HG03575 (cell line): ENCODE data around the gene XCR1.
"Not testable (repeated sequence)": the region's sequence is repeated elsewhere in the genome, so short reads cannot be mapped to it uniquely, and the experiment has no call there.

Experiments used
- ATAC-seq: cut with Tn5 transposase; IDR thresholded peaks from one replicate; pipeline ENCODE4 v1.9.1; 2021; ENCODE audit not compliant: unreplicated experiment, insufficient number of reproducible peaks, low FRiP score; ENCODE audit errors: extremely low read depth

The XCR1 gene

GRCh38 chr3:46027021-46027705 is at the start of gene XCR1:
XCR1 (minus strand) TSS chr3:46027483; CDS start chr3:46021947, 5,536 bp downstream.
- ATAC-seq = no peak

- ATAC-seq = no peak
Observed at GRCh38 chr3:46076606-46077005, 49.3 kb upstream of the XCR1 start.

GRCh38 chr3:46075816-46076215 is 48.5 kb upstream of the XCR1 start:
- no peak for ATAC-seq

- ATAC-seq = no peak
Observed at GRCh38 chr3:46071222-46071858, 44.1 kb upstream of the XCR1 start.

- ATAC-seq = no peak
Observed at GRCh38 chr3:46070595-46071093, 43.4 kb upstream of the XCR1 start.

- no peak for ATAC-seq
Observed at GRCh38 chr3:46068501-46068900, 41.2 kb upstream of the XCR1 start.

GRCh38 chr3:46067401-46067800 is 40.1 kb upstream of the XCR1 start:
- no peak for ATAC-seq

- ATAC-seq = no peak
Observed at GRCh38 chr3:46065750-46066256, 38.5 kb upstream of the XCR1 start.

- no peak for ATAC-seq
Observed at GRCh38 chr3:46065294-46065705, 38.0 kb upstream of the XCR1 start.

GRCh38 chr3:46062679-46063078 is 35.4 kb upstream of the XCR1 start:
- ATAC-seq = no peak

- ATAC-seq = no peak
Observed at GRCh38 chr3:46061887-46062286, 34.6 kb upstream of the XCR1 start.

GRCh38 chr3:46061108-46061720 is 33.9 kb upstream of the XCR1 start:
- no peak for ATAC-seq

GRCh38 chr3:46060551-46060950 is 33.3 kb upstream of the XCR1 start:
- no peak for ATAC-seq

GRCh38 chr3:46059432-46059831 is 32.1 kb upstream of the XCR1 start:
- no peak for ATAC-seq

GRCh38 chr3:46058981-46059380 is 31.7 kb upstream of the XCR1 start:
- ATAC-seq = no peak

GRCh38 chr3:46057716-46058115 is 30.4 kb upstream of the XCR1 start:
- ATAC-seq = no peak

- no peak for ATAC-seq
Observed at GRCh38 chr3:46056686-46057085, 29.4 kb upstream of the XCR1 start.

GRCh38 chr3:46053761-46054515 is 26.7 kb upstream of the XCR1 start:
- not testable (repeated sequence) for ATAC-seq

GRCh38 chr3:46053265-46053664 is 26.0 kb upstream of the XCR1 start:
- ATAC-seq = not testable (repeated sequence)
